ACHN (cell line): ENCODE data around the gene B3GAT3.

Source experiments
- DNase-seq: peaks from one replicate; pipeline ENCODE4 v3.0.0-alpha.2; 2015
- in situ Hi-C: cut with HindIII; loops from 2 replicates; pipeline ENCODE4 v1.10.0; 2017; ENCODE audit warnings: low sequenced_read_pairs, low pct_ligation_motif_present, low pct_unique_long_range_greater_than_20kb

Gene B3GAT3

DNA sequence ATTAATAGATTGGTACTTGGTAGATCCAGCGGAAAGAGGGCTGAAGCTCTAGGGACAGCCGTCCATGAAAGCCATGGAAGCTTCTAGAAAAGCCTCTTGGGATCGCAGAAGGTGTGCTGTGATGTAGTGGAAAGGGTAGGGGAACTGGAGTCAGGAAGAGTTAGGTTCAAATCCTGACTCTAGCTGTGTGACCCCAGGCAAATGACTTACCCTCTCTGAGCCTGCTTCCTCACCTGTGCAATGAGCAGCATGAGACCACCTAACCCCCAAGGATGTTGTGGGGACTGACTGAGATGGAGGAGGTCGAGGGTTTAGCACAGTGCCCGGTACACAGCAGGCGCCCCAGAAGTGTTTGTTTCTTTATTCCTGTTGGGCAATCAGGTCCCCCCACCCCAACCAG is 11.4 kb downstream of the B3GAT3 start:
- no peak for DNase-seq
- in situ Hi-C loops = no loop called here

DNA sequence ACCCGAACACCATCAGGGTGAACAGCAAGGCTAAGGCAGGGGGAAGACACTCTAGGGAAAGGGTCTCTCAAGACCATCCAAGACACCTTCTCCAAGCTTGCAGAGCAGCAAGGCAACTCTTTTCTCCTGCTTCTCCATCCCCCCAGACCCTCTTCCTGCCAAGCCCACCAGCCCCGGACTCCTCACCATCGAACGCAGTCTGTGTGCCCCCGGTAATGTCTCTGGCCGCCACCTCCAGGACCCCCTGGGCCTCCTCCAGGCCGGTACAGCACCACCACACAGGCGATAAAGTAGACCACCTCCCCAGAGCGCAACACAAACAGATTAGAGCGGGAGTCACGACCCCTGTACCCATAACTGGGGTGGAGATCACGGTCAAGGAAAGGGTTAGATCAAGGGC is 13.0 kb downstream of the B3GAT3 start:
- DNase-seq = no peak
- in situ Hi-C loops = no loop called here

DNA sequence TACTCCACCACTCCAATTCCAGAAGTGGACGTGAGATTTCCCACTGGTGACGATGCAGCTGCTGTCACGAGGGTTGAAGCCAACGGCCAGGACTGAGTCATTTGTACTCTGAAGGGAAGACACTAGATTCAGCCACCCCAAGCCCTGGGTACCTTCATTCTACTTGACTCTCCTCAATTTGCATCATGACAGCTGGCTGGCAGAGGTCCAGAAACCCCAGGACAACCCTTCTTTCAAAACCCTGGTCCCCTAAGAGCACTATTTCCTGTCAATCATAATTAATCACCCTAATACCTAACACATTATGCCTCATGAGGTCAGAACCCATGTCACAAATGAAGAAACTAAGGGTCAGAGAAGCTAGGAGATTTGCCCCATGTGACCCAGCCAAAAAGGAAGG is 14.1 kb downstream of the B3GAT3 start:
- in situ Hi-C loops = no loop called here
- DNase-seq = no peak

DNA sequence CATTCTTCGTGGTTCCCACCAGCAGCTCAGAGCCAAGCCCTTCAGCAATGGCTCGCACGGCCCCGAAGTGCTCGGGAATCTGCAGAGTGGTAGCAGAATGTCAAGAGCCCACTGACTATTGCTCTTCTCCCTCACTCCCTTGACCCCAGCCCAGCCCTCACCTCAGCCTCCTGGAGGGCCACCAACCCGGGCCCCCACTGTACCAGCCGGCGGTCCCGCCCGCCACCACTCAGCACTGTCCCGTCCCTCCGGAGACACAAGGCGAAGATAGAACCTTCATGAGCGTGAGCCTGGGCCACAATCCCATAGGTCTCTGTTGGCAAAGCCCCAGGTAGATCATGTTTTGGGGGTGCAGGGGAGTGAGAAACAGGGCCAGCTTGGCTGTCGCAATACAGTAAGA is 15.9 kb downstream of the B3GAT3 start:
- no peak for DNase-seq
- in situ Hi-C loops = no loop called here

DNA sequence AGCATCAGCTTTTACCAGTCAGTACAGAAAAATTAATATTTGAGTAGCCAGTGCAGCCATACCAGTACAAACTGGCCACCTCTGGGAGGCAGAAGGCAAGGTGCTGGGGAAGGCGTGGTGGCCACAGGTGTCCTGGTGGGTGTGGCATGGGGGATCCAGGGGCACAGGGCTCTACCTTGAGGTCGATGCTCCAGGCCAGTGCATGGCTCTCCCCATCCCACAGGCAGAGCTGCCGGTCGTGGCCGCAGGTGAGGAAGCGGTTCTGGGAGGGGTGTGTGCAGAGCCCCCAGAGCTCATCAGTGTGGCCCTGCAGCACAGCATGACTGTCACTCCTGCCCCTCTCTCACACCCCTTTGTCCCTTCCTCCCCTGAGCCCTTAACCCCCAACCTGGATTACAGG is 16.3 kb downstream of the B3GAT3 start:
- no peak for DNase-seq
- in situ Hi-C loops = no loop called here

DNA sequence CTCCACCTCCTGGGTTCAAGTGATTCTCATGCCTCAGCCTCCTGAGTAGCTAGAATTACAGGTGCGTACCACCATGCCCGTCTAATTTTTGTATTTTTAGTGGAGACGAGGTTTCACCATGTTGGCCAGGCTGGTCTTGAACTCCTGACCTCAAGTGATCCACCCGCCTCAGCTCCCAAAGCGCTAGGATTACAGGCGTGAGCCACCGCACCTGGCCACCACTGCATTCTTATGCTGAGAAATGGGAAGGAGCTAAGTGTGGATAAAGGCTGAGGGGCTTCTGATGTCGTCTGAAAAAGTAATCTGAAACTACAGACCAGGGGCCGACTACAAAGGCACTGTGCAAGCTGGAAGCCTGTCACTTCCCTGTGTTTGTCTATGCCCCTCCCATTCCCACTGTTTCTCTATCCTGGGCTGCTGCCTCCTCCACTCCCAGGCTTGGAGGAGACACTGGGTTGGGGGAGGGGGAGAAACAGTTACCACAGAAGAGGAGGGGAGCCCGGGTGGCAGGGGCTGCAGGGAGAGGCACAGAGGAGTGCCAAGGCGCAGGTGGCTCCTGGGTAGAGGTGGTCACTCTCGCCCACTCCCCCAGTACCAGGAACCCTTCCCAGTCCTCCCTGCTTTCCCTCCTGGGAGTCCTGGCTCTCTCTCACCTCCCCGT is 17.2 kb downstream of the B3GAT3 start:
- DNase-seq = no peak
- in situ Hi-C loops = no loop called here

DNA sequence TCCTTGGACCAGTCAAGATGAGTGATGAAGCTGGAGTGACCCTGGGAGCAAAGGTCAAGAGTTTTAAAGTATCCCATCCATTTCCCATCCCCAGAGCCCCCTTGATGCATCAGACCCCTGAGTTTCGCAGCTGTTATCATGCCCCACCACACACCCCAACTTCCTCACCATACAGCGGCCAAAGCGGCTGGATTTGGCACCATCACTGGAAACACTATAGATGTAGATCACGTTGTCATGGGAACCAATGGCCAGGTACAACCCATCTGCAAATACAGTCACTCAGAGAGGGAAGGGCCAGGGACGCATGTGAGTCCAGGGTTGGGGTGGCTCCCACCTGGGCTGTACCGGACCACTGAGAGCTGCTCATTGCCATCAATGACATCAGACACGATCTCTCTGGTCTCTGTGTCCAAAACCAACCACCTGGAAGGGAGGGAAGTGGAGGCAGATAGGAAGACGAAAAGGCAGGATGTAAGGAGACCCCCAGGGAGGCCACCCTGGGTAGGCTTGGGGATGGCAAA is 17.9 kb downstream of the B3GAT3 start:
- DNase-seq = no peak
- in situ Hi-C loops = no loop called here

DNA sequence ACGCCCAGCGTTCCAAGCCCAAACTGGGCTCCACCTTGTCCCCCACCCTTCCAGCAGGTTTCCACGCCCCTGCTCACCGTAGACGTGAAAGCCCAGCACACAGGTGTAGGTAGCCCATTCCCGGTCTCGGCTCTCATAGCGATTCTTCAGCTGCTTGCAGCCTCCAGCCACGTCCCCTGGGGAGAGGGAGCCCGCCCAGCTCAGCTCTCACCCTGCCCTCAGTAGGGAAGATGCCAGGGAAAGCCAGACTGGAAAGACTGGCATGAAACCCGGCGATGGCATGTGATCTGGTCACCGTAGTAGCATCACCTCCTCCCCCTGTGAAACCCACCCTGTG is 18.7 kb downstream of the B3GAT3 start:
- in situ Hi-C loops = no loop called here
- no peak for DNase-seq

DNA sequence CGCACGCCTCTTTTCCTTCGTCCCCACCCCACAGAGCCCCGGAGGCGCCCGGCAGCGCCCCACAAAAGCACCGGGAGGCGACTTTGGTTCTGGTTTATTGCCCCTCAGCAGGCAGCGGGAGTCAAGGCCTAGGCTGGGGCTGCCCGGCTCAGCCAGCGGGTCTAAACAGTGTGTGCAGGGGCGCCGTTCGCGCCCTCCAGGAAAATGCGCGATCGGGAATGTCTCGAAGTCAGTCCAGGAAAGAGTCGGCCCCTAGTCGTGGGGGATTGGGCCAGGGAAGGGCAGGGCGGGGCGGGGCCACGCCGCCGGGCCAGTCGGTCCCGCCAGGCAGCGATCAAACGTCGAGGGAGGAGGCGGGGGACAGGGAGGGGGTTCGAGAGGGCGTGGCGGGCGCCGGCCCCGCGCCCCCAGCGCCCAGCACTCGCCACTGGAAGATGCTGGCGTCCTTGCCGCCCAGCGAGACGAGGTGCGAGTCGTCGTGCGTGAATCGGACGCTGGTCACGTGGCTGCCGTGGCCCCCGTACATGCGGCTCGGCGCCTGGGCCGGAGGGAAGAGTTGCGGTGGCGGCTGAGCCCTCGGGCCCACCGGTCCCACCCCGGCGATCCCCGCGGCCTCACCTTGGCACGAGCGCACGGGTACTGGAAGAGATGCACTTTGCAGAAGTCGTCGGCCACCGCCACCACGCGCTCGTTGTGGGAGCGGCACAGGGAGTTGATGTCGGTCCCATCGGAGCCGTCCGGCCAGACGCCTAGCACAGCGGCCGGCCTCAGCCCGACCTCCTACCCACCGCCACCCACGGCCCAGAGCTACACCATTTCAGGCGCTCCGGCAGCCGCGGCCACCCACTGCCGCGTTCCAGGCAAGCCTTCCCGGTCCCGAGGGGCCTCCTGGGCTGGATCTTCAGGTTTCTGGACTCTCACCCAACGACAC is 19.4 kb downstream of the B3GAT3 start:
- in situ Hi-C loops = no loop called here

DNA sequence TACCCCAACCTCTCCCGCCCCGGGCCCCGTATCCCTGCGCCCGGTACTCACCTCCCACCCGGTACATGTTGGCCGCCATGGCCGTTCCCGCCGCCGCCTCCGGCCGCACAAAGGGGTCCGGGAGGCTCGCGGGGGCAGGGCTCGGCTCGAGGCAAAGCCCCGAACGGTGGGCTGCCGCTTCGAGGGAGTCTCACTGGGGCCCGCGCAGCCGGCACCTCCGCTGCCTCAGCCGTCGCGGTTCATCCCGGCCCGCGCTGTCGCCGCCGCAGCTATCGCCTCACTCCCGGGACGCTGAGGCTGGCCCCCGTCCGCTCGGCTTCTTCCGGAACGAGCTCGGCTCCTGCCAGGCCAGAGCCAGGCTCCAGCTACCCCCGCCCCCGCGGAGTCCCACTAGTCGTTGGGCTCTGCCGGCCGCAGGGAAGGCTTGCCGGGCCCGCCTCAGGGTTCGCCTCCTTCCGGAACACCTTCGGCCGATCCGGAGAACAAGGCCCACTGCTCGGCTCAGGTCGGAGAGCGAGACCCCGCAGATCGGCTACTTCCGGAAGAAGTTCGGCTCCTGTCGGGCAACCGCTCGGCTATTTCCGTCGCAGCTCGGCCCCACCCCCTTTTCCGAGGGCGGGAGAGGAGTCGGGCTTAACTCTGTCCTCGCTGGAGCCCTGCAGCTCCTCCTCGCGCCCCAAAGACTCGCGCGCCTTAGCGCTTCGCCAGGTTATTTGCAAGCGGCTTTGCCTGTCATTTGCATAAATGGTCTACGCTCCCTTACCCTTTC is 20.2 kb downstream of the B3GAT3 start, which contains the start of gene MTA2:
MTA2 (minus strand) TSS at position 494 of the 769 bp plus-strand sequence; CDS start at position 79, 415 bp downstream.
- in situ Hi-C loops = no loop called here
- peak; percentile 94 for DNase-seq

More for the DNA sequence above, 19.4 kb downstream of the B3GAT3 start:
- peak; percentile 38 for DNase-seq

DNA sequence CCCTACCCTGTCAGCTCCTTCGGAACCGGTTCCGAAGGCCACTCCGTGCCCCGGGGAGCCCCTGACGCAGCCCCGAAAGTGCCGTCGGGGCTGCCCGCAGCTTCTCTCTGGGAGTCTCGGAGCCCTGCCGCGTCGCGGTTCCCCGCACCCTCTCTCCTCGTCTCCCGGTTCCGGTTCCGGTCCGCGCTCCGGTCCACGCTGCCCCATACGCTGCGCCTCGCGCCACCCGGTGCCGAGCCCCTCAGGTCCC is 20.7 kb downstream of the B3GAT3 start:
- peak; percentile 6 for DNase-seq
- in situ Hi-C loops = no loop called here

DNA sequence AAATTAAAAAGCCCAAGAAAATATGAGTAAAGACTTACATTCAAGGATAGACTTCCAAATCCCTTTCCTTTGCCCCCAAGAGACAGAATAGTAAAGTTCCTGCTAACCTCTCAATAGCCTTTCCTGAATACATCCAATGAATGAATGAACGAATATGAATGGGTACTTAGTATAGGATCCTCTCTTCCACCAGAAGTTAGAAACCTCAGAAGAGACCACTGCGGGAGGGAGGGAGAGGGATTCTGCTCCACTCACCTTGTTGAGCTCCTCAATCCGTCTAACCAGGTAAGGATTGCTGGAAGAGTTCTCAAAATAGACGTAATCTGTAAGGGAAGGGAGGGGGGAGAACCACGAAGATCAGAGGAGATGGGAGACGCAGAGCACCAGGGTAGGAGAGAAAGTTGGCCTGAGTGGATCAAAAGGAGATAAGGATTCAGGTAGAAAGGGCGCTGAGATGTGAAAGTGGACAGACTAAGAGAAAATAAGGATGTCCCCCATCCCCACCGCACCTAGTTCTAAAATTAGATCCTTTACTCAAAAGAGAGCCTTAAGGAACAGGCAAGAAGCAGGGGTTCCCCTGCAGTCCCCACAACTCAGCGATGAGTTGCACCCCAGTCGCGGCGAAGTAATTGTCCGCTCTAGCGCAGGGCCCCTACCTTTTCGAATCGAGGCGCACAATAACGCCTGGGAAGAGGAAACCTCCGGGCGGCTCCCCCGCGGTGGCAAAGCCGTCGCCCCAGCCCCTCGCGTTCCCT is 21.2 kb downstream of the B3GAT3 start:
- in situ Hi-C loops = no loop called here
- DNase-seq = no peak

DNA sequence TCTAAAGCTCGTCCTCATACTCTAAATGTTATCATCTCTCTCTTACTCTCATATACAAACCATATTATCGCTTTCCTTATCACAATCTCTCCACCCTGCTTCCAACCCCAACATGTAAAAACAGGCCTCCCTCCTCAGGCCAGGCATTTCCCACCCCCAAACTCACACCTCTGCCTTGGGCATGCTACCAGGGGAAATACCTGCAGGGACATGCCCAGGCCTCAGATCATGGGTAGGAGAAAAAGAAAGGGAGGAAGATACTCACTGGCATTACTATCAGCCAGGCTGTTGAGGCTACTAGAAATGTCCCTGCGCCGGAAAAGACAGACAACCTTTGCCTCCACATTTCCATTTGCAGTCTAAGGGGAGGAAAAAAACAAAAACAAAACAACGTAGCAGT is 21.9 kb downstream of the B3GAT3 start:
- no peak for DNase-seq
- in situ Hi-C loops = no loop called here

DNA sequence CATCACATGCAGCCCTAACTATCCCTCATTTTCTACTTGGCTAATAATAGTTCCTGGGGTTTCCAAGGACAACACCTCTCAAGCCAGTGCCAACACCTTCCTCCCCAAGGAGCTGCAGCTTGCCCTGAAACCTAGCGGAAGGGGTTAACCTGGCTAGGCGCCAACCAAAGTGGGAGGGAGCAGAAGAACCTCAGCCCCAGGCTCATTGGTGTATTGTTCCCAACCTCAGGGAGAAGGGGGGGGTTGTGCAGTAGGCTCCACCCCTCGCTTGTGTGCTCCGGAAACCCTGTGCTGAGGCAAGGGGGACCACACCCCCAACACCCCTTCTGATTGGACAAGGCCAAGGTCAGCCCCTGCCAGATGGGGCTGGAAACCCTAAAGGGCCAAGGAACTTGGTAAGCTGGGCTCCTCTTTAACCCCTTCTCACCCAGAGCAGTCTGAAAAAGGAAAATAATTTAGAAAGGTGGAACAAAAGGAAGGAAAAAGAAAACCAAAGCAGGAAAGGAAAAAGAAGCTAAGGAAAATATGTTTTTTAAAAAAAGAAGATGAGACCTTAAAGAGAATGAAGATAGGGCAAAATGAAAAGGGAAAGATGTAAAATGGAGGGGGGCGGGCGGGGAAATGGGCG is 22.6 kb downstream of the B3GAT3 start:
- in situ Hi-C loops = no loop called here

DNA sequence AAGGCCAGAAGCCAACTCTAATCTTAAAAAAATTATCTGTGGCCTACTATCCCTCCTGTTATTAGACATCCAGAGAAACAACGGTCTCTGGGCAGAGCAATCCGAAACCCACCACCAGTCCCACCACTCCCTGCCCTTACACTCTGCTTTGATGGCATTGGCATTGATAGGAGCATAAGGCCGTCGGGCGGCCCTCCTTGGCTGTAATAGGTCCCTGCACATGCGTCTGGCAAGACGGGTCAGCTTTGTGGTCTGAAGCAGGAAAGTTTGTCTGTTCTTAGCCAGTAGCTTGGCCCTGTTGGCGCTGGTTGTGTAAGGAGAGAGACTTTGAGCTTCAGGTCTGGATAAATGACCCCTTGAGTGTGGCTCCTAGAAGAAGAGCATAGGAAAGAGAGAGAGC is 26.7 kb downstream of the B3GAT3 start:
- DNase-seq = no peak
- in situ Hi-C loops = no loop called here

More for the DNA sequence above, 22.6 kb downstream of the B3GAT3 start:
- DNase-seq = peak; percentile 91

DNA sequence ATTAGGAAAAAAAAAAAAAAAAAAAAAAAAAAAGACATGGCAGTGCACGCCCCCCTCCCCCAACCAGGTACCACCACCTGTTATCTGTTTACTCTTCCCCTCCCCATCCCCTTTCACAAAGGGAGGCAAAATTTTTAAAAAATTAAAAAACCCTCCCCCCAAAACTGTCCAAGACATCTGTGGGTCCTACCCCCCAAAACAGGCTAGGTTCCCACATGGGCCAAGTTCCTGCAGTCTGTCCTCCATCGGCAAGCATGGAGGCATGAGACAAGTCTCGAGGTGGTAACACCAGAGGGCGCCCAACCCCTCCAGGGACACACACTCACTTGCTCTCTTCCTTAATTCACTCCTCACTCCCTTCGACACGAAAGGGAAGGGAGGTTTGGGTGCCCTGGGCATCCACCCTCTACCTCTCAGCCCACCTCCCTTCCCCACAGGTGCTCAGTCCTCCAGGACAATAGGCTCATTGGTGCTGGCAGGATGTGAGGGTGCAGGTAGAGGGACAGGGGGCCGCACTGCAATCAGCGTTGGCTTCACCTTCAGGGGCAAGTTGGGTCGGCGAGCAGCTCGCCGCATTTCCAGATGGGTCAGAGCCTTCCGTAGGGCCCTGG is 28.2 kb downstream of the B3GAT3 start:
- in situ Hi-C loops = no loop called here
- peak; percentile 77 for DNase-seq

DNA sequence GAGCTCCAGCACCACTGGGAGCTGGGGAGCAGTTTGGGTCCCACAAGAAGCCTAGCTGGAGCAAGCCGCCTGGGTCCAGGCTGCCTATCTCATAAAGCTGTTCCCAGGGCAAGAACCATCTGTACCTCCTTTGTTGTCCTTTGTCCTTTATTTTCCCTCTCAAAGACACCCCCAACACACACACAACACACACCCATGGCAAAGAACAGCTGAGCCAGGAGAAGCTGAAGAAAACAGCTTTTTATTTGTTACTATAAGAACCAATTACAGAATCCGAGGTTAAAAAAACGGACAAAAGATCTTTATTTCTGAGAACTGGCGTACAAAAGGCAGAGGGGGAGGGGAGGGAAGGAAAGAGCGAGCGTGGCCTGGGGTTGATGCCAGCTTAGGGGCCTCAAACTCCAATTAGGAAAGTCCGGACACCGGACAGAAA is 28.8 kb downstream of the B3GAT3 start:
- DNase-seq = no peak
- in situ Hi-C loops = no loop called here
